D721Med (cell line): ENCODE data around the gene CFH.

Source experiments
- DNase-seq: peaks from one replicate; pipeline ENCODE4 v3.0.0; 2011; ENCODE audit warnings: low spot score; ENCODE audit not compliant: insufficient read length
- FAIRE-seq: peaks from 2 replicates; lab custom pipeline; 2011; peaks lifted over from hg19 to GRCh38; lab: Jason Lieb, UNC
- CTCF ChIP-seq: IDR thresholded peaks from 2 replicates; pipeline ENCODE4 v1.5.1; 2012; ENCODE audit warnings: mild to moderate bottlenecking, control low read depth; ENCODE audit not compliant: insufficient read depth; ENCODE audit errors: missing control alignments

The CFH gene

GRCh38 chr1:196651637-196652215, at the start of gene CFH:
Gene CFH (plus strand): TSS chr1:196652043. CDS start chr1:196652118, 75 bp downstream.
- DNase-seq (no peak), FAIRE-seq (no peak)
- TF ChIP-seq CTCF = no peak

- peak; percentile 96 for FAIRE-seq
- DNase-seq = no peak
- no peak for TF ChIP-seq CTCF
These were observed 48.2 kb upstream of the CFH start for GRCh38 chr1:196603651-196604050.

DNA sequence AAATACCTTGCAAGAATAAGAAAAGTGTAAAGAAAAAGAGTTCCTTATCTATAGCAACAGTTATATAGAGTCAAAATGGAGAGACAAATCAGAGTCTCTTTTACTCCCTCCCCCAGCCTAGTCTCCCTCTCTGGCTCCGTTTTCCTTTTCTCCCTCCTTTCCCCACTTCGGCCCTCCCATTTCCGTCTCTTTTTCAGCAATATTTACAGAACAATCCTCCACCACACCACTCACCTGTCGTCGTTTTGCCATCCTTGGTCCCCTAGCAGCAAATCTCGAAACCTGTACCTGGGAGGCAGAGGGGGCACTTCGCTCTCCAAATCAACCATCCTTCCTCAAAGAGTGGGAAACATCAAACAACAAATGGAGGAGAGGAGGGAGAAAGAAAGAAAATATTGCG, 43.9 kb upstream of the CFH start:
- FAIRE-seq (no peak), DNase-seq (no peak)
- TF ChIP-seq CTCF = no peak

- DNase-seq (peak; percentile 36), FAIRE-seq (no peak)
- TF ChIP-seq CTCF = peak; percentile 32
These were observed 43.2 kb upstream of the CFH start, which contains the start of gene KCNT2 for GRCh38 chr1:196608390-196609369. Gene KCNT2 (minus strand): TSS chr1:196608440. CDS start chr1:196608309, 131 bp downstream.

GRCh38 chr1:196609370-196609737, 42.5 kb upstream of the CFH start:
- no peak for TF ChIP-seq CTCF
- FAIRE-seq (no peak), DNase-seq (no peak)

DNA sequence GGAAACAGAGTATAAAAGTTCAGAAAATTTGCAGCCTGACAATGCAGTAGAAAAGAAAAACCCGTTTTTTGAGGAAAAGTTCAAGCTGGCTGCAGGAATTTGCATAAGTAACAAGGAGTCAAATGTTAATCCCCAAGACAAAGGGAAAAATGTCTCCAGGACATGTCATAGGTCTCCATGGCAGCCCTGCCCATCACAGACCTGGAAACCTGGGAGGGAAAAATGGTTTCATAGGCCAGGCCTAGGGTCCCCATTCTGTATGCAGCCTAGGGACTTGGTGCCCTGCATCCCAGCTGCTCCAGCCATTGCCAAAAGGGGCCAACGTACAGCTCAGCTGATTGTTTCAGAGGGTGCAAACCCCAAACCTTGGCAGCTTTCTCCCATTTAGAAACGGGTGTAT, 40.0 kb upstream of the CFH start:
- DNase-seq = no peak
- no peak for TF ChIP-seq CTCF
- no peak for FAIRE-seq
